Colonic mucosa (tissue), 4 donors: ENCODE data around the gene SELENOH. TPM values are rescaled to one million over a fixed set of nuclear protein-coding genes. Genes with fewer than 3 reads are reported as not detected.
"Not testable (repeated sequence)": the region's sequence is repeated elsewhere in the genome, so short reads cannot be mapped to it uniquely, and the experiment has no call there.

Experiments
- DNase-seq: peaks from one replicate; pipeline ENCODE4 v3.0.0-alpha.2; 2020
- H3K27ac ChIP-seq: fragments of 200-600 bp; one replicate; pipeline ENCODE4 v1.8.0; 2021
- H3K27me3 ChIP-seq: fragments of 200-600 bp; one replicate; pipeline ENCODE4 v1.8.0; 2021
- H3K36me3 ChIP-seq: fragments of 200-600 bp; one replicate; pipeline ENCODE4 v1.8.0; 2021
- H3K4me1 ChIP-seq: fragments of 200-600 bp; one replicate; pipeline ENCODE4 v1.8.0; 2021; ENCODE audit warnings: mild to moderate bottlenecking
- H3K4me3 ChIP-seq: fragments of 200-600 bp; one replicate; pipeline ENCODE4 v1.8.0; 2021
- H3K9ac ChIP-seq, 2 donors: one replicate each; pipeline ENCODE4 v1.7.0; 2013; ENCODE audit warnings: control low read depth in 2 of 2, low read depth in 2 of 2, low read length in 2 of 2
- H3K9me3 ChIP-seq: fragments of 200-600 bp; one replicate; pipeline ENCODE4 v1.8.0; 2021
- intact Hi-C: fragments of 100-400 bp; cut with DNase I; formaldehyde crosslinking; loops from one replicate; pipeline ENCODE4 v1.14.1; 2022
- total RNA-seq, 2 donors: library from RNA; stranded (reverse); fragmentation: NEBNext Ultra II Directional in 1 of 2; extraction: Animal tissue kit (Norgen Biotek cat#: 25700) in 1 of 2; gene quantifications; one replicate each; pipeline ENCODE4 v1.2.1, GENCODE V29; 2021
- TF ChIP-seq, protein P1 (sequence below): fragments of 200-600 bp; IDR thresholded peaks from one replicate; pipeline ENCODE4 v1.8.0; 2022; ENCODE audit warnings: antibody characterized with exemption, mild to moderate bottlenecking
- donor health status: healthy.
- donor health status: DM: no; HTN: no; CAD: no.
- donor health status: DM: no; HTN: no; CAD: no.

SELENOH gene
- total RNA-seq, 2 donors from 2014 or later = 86.9 to 140 TPM

DNA sequence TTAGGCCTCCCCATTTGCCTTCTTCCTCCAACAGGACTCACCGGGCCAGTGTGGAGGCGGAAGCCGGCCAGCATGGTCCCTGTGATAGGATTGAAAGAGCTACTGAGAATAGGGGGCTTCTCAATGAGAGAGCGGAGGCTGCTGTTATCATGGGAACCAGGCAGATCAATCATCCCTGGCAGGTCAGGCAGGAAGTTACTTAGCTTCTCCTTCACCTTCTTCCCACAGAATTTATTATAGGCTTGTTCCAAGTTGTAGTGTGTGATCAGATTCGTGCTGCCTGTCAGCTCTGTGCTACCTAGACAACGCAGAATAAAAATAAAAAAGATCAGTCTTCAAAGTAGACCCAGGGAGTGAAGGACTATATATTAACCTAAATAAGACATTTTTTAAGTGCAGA lies 36.4 kb upstream of the SELENOH start:
- Histone ChIP-seq H3K9me3 (no peaks in the 10 kb centered on the region), H3K9ac (no peak overlapping the region), H3K4me3 (no peak overlapping the region), H3K27ac (no peak overlapping the region), H3K36me3 (peaks cover 17% of the 10 kb centered on the region), H3K4me1 (no peaks in the 10 kb centered on the region), H3K27me3 (no peaks in the 10 kb centered on the region)
- no peak for DNase-seq
- TF ChIP-seq, protein P1, sequence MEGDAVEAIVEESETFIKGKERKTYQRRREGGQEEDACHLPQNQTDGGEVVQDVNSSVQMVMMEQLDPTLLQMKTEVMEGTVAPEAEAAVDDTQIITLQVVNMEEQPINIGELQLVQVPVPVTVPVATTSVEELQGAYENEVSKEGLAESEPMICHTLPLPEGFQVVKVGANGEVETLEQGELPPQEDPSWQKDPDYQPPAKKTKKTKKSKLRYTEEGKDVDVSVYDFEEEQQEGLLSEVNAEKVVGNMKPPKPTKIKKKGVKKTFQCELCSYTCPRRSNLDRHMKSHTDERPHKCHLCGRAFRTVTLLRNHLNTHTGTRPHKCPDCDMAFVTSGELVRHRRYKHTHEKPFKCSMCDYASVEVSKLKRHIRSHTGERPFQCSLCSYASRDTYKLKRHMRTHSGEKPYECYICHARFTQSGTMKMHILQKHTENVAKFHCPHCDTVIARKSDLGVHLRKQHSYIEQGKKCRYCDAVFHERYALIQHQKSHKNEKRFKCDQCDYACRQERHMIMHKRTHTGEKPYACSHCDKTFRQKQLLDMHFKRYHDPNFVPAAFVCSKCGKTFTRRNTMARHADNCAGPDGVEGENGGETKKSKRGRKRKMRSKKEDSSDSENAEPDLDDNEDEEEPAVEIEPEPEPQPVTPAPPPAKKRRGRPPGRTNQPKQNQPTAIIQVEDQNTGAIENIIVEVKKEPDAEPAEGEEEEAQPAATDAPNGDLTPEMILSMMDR = no peak
- intact Hi-C loops = no loop called here

DNA sequence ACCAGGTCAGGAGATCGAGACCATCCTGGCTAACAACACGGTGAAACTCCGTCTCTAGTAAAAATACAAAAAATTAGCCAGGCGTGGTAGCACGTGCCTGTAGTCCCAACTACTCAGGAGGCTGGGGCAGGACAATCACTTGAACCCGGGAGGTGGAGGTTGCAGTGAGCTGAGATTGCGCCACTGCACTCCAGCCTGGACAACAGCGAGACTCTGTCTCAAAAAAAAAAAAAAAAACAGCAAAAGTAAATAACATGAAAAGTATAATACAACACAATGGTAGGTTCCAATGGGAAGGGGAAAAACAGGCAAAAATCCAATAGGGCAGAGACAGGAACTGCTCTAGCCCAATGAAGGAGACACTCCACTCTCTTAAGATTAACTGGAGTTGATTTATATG lies 35.9 kb upstream of the SELENOH start:
- intact Hi-C loops, H3K9ac ChIP-seq, H3K4me1 ChIP-seq, H3K4me3 ChIP-seq, H3K27ac ChIP-seq, H3K27me3 ChIP-seq, H3K9me3 ChIP-seq, DNase-seq: not testable (repeated sequence)
- peaks cover 12% of the 10 kb centered on the region for H3K36me3 ChIP-seq

DNA sequence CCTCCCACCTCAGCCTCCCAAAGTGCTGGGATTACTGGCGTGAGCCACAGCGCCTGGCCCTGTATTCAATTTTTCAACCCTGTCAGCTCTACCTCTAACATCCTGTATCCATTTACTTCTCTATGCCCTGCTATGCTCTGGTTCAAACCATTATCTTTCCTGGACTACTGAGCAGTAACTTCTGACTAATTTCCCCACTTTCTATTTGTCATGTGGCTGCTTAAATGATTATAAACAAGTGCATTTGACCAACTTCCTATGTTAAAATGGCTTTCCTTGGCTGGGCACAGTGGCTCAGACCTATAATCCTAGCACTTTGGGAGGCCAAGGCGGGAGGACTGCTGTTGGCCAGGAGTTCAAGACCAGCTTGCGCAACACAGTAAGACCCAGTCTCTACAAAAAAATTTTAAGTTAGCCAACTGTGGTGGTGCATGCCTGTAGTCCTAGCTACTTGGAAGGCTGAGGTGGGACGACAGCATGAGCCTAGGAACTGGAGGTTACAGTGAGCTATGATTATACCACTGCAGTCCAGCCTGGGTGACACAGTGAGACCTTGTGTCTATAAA lies 31.4 kb upstream of the SELENOH start:
- no peak overlapping the region for H3K27ac ChIP-seq
- H3K9me3 ChIP-seq = no peaks in the 10 kb centered on the region
- intact Hi-C loops = loop anchor here (5.0 kb wide), 1 partner anchor 38 kb away; no protein-coding TSS in a partner anchor
- no peak overlapping the region for H3K9ac ChIP-seq
- DNase-seq = no peak
- no peak overlapping the region for H3K4me3 ChIP-seq
- H3K27me3 ChIP-seq = no peaks in the 10 kb centered on the region
- H3K4me1 ChIP-seq = peaks cover 21% of the 10 kb centered on the region
- TF ChIP-seq, protein P1 = no peak
- no peaks in the 10 kb centered on the region for H3K36me3 ChIP-seq

DNA sequence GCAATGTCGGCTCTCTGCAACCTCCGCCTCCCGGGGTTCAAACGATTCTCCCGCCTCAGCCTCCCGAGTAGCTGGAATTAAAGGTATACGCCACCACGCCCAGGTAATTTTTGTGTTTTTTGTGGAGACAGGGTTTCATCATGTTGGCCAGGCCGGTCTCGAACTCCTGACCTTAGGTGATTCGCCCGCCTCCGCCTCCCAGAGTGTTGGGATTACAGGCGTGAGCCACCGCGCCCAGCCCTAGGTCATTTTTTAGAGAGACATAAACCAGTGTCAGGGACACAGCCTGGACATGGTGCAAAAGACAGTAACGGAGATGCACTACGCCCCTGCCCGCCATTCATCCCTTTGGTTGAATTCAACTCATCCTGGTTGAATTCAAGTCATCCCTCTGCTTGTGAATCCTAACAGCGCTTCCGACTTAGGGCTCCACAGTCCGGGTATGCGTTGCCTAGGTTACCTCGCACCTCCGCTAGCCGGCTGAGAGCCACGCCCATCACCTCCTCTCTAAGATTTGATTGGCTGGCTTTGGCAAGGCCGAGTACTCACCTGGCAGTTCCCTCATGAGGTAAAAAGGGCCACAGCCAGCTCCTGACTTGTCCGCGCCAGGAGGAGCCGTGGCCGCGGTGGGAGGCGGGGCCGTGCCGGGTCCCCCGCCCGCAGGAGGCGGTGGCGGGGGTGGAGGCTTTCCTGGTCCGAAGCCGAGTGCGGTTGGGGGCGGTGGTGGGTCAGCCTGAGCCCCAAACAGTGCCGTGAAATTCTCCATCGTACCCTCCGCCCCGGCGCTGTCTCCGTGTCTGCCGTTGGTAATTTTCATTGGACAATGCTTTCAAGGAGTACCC lies 29.7 kb upstream of the SELENOH start, which contains the start of gene MED19:
TSS of gene MED19 (minus strand) at position 802 of the 842 bp plus-strand sequence. CDS start at position 766, 36 bp downstream.
- Histone ChIP-seq H3K9ac (peak within 1 kb of the TSS; percentile 94 to 100), H3K27me3 (no peaks in the 10 kb centered on the region), H3K36me3 (no peaks in the 10 kb centered on the region), H3K4me3 (peak within 1 kb of the TSS; percentile 64), H3K9me3 (no peaks in the 10 kb centered on the region), H3K4me1 (peaks cover 24% of the 10 kb centered on the region), H3K27ac (peak within 1 kb of the TSS; percentile 92)
- DNase-seq = peak; percentile 90
- TF ChIP-seq, protein P1 = no peak
- intact Hi-C loops = loop anchor here (5.0 kb wide), 1 partner anchor 39 kb away; no protein-coding TSS in a partner anchor

DNA sequence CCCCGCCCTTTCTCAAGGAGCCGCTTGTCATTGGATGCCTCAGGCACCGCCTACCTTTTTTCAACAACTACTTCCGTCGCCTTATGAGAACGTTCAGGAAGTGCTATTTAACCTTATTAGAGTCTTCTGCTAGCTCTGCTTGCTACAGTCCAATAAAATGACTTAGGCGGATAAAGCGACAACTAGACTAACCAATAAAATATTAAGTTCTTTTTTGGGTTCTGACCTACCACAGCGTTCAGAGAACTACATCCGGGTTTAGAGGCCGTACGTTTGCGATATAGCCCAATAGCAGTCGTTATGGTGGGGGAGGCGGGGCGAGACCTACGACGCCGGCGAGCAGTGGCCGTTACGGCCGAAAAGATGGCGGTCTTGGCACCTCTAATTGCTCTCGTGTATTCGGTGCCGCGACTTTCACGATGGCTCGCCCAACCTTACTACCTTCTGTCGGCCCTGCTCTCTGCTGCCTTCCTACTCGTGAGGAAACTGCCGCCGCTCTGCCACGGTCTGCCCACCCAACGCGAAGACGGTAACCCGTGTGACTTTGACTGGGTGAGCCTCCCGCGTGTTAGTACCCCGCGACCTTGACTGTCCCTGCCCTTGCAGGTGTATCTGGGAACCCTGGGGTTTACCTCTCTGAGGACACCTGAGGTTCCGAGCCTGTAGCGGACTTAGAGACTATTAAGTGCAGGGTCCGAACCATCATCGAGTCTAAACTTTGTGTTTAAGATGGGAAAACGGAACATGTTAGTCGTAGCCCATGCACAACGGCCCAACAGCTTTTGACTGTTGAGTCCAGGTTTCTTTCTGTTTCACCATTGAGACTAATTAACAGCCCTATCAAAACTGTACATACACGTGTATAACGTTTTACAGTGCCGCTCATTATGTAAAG lies 28.8 kb upstream of the SELENOH start, which contains the start of gene TMX2:
TSS of gene TMX2 (plus strand) at position 338 of the 895 bp plus-strand sequence. CDS start at position 364, 26 bp downstream.
- H3K4me1 ChIP-seq = peaks cover 24% of the 10 kb centered on the region
- peak; percentile 94 for DNase-seq
- H3K9ac ChIP-seq = peak within 1 kb of the TSS; percentile 94 to 100
- intact Hi-C loops = loop anchor here (5.0 kb wide), 1 partner anchor 40 kb away; no protein-coding TSS in a partner anchor
- no peaks in the 10 kb centered on the region for H3K36me3 ChIP-seq
- H3K9me3 ChIP-seq = no peaks in the 10 kb centered on the region
- H3K27me3 ChIP-seq = no peaks in the 10 kb centered on the region
- TF ChIP-seq, protein P1 = no peak
- peak within 1 kb of the TSS; percentile 64 for H3K4me3 ChIP-seq
- H3K27ac ChIP-seq = peak within 1 kb of the TSS; percentile 92
